NK-92 (cell line): ENCODE measurements around the gene PTPRN2.

Experiments used
- DNase-seq: peaks from one replicate; lab custom pipeline; 2025; ENCODE audit not compliant: unreplicated experiment; lab: John Stamatoyannopoulos, UW

Gene PTPRN2

DNA sequence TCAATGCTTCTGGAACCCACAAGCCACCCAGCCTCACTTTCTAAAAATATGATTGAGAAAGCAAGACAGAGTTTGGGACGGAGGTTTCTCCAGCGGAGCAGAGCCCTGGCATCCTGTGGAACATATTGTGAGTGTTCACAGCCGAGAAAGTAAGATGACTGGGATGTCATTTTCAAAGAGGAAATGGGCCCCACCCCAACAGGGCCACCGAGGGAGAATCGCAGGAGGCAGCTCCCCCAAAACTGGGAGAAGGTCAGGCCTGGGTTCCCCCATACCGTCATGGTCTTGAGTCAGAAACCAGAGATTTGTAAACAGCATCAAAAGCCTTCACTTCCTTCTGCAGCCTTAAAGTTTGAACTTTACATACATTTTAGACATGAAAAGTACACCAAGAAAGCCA is 560.0 kb downstream of the PTPRN2 start:
- DNase-seq: no peak

- DNase-seq: no peak
Observed at GRCh38 chr7:158026636-158027265, 560.9 kb downstream of the PTPRN2 start.

DNA sequence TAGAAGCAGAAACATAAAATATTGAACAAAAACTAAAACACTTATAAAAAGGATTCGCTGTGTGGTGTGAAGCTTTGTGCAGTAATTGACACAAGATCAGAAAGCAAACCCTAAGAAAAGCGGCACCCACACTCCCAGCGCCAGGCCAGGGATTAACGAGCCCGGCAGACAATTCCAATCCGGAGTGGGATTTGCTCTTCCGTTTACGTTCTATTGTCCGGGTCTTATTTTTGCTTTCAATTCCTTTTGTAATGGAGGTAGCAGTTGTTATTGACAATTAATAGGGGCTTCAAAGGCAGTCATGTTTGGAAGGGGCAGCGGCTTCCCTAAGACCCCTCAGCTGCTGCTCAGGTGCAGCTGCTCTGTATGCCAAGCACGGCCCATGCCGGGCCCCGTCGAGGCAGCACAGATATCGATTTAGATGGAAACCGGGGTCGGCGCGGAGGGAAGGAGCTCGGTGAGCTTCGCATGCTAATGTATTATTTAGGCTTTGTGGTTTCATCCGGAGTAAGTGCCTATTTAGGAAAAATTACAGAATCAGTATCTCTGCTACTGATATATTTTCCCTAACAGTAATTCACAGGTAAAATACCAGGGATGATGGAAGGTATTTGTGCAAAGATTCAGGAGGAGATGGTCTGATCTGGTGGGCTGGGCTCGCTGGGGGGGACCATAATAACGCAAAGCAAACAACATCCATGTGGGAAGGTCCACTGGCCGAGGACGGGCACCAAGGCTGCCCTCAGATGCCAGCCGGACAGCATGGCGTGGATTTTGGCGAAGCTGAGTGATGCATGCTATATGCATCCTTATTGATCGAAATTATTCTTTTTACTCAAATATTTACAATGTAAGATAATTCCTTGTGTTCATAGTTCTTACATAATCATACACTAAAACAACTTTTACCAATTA is 561.7 kb downstream of the PTPRN2 start:
- no peak for DNase-seq

DNA sequence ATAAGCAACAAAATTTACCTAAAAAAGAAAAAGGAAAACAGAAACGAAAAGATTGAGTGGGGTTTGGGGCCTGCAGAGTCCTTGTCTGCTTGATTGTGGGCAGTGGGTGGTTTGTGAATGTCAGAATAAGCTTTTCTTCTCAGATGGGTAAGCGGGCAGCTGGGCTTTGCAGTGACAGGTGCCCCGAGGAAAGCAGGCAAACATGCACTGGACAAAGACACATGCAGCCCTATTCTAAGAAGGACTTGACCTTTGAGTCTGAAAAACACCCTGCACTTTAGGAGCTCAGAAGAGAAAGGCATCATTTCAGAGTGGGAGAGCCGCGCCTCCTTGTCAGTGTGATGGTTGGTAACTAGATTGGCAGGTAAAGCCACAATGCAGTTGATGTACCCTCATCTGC is 562.7 kb downstream of the PTPRN2 start:
- no peak for DNase-seq

- no peak for DNase-seq
Observed at GRCh38 chr7:158024351-158024715, 563.3 kb downstream of the PTPRN2 start.

- no peak for DNase-seq
Observed at GRCh38 chr7:158023681-158024350, 563.8 kb downstream of the PTPRN2 start.

DNA sequence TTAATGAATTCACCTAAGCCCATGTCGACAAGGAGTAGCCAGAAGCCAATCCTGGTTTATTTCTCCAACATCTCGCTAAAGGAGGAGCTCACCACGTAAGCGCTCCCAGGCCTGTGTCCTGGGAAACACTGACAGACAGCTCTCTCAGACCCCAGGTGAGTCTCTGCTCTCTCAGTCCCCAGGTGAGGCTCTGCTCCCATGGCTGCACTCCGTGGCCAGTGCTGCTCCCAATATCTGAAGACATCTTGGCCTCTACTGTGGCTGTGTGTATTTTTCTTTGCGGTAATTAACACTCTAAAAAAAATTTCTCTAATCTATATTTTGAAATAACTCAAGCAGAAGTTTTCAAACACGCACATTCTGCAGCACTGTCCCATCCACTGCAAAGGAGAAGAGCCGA is 564.5 kb downstream of the PTPRN2 start:
- no peak for DNase-seq

- no peak for DNase-seq
Observed at GRCh38 chr7:158022601-158023000, 565.0 kb downstream of the PTPRN2 start.

GRCh38 chr7:158021836-158022235 is 565.8 kb downstream of the PTPRN2 start:
- DNase-seq: no peak

DNA sequence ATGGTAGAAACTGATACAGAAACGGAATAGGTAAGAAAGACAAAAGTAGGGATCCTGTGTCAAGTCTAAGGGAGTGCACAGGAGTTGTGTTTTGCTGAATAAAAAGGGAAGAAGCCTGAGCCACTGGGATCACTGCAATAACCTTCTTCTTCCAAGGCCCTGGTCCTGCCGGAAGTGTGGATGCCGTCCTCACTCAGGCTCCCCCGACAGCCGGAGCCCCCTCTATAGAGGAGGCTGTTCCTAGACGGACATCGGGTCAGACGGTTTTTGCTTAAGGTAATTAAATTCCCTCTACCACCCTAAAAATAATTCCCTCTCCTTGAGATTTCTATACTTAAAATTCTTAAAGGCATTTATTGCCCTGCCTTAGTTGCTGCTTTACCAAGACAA is 566.9 kb downstream of the PTPRN2 start:
- DNase-seq: no peak

DNA sequence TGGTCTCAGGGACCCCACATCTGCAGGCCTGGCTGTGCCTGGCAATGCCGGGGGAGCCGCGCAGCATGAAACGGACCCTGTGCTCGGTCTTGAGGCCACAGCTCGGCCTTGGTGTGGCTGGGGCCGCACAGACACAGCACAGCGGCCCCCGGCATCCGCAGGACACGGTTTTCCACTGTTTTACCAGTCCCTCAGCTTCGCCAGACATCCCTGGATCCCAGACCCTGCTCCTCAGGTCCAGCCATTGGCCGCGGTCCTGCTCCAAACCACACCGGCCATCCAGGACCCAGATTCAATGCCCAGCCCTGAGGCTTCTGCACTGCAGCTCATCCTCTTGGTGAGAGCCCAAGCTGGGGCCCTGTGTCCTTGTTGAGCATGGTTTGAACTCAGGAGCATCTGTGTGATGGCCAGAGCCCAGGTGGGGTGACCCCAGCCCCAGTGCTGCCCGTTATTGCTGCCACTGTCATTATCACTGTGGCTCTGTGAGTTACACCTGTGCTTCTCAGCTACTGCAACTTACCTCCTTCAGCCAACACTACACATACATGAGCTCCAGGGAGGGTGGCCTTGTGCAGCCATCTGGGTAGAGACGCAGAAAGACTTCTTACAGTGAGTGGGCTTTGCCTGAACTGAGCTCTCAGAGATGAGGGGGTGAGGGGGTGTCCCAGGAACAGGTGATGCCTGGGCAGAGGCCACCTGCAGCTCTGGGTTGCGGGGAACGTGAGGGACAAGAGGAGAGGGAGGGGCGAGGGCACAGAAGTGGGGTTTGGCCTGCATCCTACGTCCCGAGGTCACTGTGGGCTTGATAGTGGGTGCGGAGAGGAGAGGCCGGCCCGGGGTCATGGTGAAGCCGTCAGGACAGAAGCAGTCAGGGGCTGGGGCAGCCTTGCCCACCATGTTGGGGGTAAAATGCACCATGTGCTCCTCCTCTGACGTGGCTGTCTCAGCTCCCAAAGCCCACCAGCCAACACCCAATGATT is 567.6 kb downstream of the PTPRN2 start:
- DNase-seq: no peak

DNA sequence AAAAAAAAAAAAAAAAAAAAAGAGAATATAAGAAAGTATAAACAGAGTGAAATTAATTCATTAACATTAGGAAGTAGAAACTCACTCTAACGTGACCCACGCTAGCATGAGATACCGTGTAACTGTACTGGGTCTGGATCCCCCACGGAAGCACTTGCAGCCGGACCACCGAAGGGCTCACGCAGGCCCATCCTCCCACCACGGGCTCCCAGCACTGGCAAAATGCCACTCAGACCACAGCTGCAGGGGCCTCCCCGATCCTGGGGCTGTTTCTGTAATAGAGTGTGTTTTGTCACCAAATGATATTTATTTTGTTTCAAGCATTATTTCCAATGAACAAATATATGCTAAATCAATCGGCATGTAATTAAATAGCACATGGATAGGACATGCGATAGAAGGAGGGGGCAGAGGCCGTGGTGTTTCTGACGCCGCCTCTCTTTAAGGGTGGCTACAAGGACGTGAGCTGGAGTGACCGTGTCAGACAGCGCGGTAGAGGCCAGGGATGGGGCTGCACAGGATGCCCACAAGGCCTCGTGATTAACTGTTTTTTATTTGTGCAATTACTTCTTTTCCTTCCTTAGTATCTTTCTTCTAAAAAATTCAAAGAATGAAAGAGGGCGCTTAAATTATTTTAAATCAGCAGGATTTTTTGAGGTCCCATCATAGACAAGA is 568.5 kb downstream of the PTPRN2 start:
- DNase-seq: no peak

DNA sequence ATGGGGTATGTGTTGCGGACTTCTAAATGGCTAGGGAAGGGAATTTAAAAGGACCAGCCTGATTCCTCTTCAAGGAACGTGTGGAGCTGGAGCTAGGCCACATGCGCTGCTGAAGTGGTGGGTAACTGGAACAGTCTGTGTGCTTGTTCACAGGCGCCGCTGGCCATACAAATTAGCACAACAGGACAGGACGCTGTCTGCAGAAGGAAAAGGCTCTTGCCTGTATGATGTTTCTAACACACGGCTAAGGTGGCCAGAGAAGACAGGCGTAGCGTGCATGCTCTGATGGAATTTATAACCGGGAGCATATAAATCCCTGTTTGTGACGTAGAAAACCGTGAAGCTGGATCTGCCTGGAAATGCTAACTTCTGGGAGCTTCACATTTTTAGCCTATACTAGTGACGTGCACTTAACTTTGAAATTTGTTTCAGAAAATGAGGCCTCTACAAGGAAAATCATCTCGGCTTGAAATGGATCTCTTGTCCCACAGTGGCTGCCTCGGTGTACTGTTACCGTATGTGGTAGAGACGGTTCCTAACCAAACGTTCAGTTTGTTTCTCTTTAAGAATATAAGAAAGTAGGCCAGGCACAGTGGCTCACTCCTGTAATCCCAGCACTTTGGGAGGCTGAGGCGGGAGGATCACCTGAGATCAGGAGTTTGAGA is 569.4 kb downstream of the PTPRN2 start:
- no peak for DNase-seq

- no peak for DNase-seq
Observed at GRCh38 chr7:158017111-158018097, 570.2 kb downstream of the PTPRN2 start.

- DNase-seq: no peak
Observed at GRCh38 chr7:158016180-158017097, 571.2 kb downstream of the PTPRN2 start.

DNA sequence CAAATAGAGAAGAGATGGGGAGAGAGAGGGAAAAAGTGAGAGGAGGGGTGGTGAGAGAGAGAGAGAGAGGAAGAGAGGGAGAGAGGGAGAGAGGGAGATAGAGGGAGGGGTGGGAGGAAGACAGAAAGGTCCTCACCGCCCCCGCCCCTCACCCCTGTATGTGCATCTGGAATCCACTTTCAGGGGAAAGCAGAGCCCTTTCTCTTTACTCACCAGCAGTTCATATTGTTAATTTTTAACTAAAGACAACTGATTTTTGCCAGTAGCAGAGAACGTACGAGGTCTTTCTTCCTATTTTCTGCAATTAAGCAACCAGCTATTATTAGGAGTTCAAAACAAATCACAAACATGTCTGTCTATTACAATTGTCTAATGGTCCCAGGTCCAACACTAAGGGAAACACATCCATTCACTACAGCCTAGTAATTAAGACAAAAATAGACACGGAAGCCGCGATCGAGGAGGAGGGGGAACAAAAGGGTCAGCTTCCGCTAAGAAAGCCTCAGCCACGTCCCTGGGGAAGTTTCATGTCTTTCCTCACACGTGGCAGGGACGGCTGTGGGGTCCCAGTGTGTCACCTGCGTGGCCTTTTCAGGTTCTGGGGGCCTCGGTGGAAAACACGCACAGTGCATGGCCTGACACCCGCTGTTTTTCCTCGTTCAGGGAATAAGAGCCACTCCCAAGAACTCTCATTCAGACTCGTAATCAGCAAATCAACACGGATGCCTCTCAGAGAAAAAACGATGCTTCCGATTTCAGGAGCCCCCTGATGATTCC is 572.0 kb downstream of the PTPRN2 start:
- DNase-seq: no peak

GRCh38 chr7:158014976-158015375 is 572.6 kb downstream of the PTPRN2 start:
- no peak for DNase-seq
